Right lobe of liver (tissue), 4 donors: ENCODE data around the gene ZNF93.

Source experiments
- CTCF ChIP-seq, 4 donors: fragments of 200-600 bp in 3 of 4; fragments of 450-650 bp in 1 of 4; IDR thresholded peaks; one replicate each; pipeline versions ENCODE4 v1.5.1 to v1.8.0; 2016 to 2022; ENCODE audit warnings: antibody characterized with exemption in 4 of 4, mild to moderate bottlenecking in 2 of 4
- POLR2A ChIP-seq: fragments of 450-650 bp; IDR thresholded peaks from one replicate; pipeline ENCODE4 v1.6.1; 2017; ENCODE audit warnings: antibody characterized with exemption, mild to moderate bottlenecking
- donor health status: DM: no; HTN: no; CAD: no.
- donor health status: DM: no; HTN: no; CAD: no.
- donor health status: DM: no; HTN: yes; CAD: no.

DNA sequence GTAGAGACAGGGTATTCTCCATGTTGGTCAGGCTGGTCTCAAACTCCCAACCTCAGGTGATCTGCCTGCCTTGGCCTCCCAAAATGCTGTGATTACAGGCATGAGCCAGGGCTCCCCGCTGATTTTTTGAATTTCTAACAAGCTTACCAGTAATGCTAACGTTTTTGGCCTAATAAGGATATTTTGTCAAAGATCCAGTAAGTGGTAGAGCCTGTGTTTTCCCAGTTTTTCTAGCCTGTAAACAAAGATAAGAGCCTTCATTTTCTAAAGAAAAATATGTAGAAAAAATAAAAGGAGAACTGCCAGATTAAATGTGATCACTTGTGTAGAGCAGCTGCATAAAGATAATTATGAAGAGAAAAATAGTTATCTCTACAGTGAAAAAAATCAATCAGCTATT lies 37.7 kb downstream of the ZNF93 start:
- TF ChIP-seq CTCF (IDR thresholded peaks at IDR 0.05) (no peak), POLR2A (no peak)
